Activated gamma-delta T cell (primary cell): ENCODE data around the gene OTOA.
"Not testable (repeated sequence)": the region's sequence is repeated elsewhere in the genome, so short reads cannot be mapped to it uniquely, and the experiment has no call there.

Experiments
- DNase-seq: peaks from one replicate; lab custom pipeline; 2025; lab: John Stamatoyannopoulos, UW

The OTOA gene

GRCh38 chr16:21674456-21674855 is 10.7 kb downstream of the OTOA start:
- DNase-seq = not testable (repeated sequence)

DNA sequence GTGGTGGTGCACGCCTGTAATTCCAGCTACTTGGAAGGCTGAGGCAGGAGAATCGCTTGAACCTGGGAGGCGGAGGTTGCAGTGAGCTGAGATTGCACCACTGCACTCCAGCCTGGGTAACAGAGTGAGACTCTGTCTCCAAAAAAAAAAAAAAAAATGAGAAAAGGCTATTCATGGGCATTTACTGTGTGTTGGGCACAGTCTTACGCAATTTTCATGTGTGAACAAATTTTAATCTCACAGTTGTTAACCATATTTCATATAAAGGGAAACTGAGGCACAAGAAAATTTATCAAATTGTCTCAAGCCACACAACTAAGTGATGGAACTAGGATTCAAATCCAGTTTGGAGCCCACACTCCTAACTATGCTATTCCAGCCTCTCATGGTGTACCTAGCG is 16.9 kb downstream of the OTOA start:
- not testable (repeated sequence) for DNase-seq

DNA sequence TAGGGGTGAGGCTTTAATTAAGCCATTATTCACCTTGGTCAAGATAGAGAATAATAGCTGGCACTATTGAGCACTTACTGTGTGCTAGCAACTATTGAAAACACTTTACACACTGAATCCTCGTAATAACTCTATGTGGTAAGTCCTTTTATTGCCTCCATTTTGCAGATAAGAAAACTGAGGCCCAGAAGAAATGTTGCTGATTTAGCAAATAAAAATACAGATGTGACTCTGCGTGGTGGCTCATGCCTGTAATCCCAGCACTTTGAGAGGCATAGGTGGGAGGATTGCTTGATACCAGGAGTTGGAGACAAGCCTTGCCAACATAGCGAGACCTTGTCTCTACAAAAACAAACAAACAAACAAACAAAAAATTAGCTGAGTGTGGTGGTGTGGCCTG is 19.4 kb downstream of the OTOA start:
- DNase-seq = no peak

GRCh38 chr16:21684199-21684598 is 20.4 kb downstream of the OTOA start:
- DNase-seq = no peak

DNA sequence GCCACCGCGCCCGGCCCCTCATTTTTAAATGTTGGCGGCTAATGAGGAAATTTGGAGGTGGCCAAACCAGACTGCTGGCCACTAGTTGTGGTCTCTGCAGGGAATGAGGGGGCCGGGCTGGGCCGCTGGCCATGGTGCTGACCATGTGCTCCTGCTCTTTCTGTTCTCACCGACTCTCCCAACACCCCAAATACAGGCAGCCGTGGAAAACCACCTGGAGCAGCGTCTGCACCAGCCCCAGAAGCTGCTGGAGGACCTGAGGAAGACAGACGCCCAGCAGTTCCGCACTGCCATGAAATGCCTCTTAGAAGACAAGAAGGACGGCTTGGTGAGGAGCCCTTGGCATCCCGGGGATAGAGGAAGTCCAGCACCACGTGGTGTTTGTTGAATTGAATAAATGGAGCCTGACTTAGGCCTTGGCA is 21.3 kb downstream of the OTOA start:
- no peak for DNase-seq

DNA sequence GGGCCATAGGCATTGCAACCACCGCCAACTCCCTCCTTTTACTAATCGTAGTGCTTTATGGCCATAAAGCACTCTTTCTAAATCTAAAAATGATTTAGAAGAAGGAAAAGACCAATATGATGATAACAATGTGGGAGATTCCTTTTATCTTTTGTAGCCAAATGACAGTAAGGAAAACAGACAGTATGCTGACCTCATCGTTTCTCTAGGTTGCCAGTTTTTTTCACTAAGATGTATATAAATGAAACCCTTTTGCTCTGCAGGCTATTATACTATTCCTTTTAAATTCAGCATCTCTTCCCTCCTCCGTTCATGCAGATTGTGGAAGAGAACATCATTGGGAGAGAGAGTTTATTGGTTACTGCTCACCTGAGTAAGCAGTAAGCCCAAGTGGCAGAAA is 25.3 kb downstream of the OTOA start:
- no peak for DNase-seq

GRCh38 chr16:21690967-21691366 is 27.2 kb downstream of the OTOA start:
- DNase-seq = not testable (repeated sequence)

DNA sequence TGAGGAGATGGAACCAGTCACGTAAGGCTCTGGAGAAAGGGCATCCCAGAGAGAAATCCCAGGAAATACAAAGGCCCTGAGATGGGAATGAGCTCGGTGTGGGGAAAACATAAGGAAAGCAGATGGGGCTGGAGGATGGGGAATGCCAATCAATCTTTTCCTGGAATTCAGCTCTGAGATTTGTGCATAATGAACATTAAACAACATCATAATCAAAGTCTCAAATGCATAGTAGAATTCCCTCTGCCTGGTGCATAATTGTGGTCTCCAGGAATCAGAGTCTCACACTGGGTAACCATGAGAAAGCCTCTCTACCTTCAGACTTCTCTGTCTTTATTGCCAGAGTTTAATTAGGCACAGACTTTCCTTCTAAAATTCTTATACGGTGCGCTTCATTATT is 30.8 kb downstream of the OTOA start:
- DNase-seq = no peak

DNA sequence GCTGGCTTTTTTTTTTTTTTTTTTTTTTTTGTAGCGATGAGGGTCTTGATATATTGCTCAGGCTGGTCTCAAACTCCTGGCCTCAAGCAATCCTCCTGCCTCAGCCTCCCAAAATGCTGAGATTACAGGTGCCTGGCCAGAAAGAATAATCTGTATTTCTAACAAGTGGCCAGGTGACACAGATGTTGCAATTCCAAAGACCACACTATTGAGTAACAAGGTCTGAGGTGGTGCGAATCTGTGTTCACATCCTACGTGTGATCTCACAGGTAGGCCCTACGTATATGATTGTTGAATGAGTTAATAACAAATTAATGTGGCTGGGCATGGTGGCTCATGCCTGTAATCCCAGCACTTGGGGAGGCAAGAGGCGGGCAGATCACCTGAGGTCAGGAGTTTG is 33.3 kb downstream of the OTOA start:
- no peak for DNase-seq

- DNase-seq = no peak
Measured at GRCh38 chr16:21698169-21699032, 34.6 kb downstream of the OTOA start.

- DNase-seq = no peak
Measured at GRCh38 chr16:21701271-21701670, 37.5 kb downstream of the OTOA start.

DNA sequence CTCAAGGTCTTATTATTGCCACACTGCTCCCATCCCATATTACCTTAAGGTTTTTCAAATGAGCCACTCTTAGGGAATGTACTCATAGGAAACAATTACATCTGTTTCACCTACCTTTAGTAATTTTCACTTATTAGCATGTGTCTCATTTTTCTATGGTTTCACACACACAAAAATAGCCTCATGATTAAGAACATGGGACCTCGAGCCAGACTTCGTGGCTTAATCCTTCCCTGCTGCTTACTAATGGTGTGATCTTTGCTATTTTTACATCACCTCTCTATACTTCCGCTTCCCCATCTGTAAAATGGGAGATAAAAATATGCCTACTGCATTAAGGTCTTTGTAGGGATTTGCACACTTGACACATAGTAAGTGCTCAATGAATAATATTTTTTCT is 38.5 kb downstream of the OTOA start:
- DNase-seq = no peak

DNA sequence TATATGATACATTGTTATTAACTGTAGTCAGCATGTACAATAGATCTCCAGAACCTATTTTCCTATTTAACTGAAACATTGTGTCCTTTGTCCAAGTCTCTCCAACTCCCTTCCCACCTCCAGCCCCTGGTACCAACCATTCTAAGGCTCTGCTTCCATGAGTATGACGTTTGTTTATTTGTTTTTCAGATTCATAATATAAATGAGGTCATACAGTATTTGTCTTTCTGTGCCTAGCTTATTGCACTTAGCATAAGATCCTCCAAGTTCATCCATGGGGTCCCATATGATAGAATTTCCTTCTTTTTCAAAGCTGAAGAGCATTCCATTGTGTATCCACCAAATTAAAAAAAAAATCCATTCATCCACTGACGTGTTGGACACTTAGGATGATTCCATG is 39.4 kb downstream of the OTOA start:
- DNase-seq = no peak

DNA sequence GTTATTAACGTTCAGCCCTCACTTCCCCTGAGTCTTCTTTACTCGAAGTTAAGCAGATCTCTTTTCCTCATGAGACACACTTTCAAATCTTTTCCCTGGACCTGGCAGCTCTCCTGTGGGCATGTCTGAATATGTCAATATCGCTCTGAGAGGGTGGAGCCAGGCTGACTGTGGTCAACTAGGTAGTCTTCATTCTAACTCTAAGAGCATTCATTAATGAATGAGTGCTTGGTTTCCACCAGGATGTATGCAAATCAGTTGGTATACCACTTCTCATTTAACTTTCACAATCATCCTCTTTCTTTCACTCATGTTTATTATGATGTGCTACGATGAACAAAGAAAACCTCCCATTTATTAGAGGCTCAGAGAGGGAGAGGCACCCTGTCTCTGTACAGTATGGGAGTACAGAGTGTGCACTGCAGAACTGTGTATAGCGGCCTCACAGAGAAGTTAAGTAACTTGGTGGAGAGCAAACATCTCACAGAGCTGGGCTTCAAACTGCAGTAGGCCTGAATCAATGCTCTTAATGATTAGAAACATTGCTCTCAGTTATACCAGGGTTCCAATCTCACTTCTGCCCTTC is 39.9 kb downstream of the OTOA start:
- no peak for DNase-seq

- DNase-seq = no peak
Measured at GRCh38 chr16:21704266-21704665, 40.5 kb downstream of the OTOA start.

GRCh38 chr16:21704733-21705132 is 41.0 kb downstream of the OTOA start:
- DNase-seq = no peak

DNA sequence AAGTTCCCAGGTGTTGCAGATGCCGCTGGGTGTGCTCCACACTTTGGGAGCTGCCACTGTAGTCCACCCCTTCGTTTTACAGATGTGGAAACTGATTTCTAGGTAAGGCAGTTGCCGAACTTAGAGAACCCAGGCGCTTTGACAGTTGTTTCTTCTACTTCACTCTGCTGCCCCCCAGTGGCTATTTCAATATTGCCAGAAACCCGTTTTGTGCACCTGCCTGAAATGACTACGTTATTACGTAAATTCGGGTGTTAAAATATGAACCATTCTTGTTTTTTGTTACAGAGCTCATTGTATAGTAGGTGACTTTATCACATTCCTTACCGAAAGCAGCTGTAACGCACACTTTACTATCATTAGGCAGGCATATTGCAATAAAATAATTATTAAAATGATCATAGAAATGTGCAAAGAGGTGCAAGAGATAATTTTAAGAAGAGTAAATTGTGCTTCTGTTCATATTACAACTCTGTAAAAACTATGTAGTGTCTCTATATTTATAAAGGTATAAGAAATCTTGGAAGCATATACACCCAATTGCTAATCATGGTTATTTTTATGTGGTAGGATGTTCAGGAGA is 44.9 kb downstream of the OTOA start:
- no peak for DNase-seq

GRCh38 chr16:21710938-21711337 is 47.2 kb downstream of the OTOA start:
- no peak for DNase-seq

- DNase-seq = no peak
Measured at GRCh38 chr16:21713549-21714368, 50.0 kb downstream of the OTOA start.

GRCh38 chr16:21714369-21714618 is 50.5 kb downstream of the OTOA start:
- DNase-seq = not testable (repeated sequence)

- DNase-seq = no peak
Measured at GRCh38 chr16:21717608-21718007, 53.8 kb downstream of the OTOA start.

- DNase-seq = no peak
Measured at GRCh38 chr16:21719283-21719682, 55.5 kb downstream of the OTOA start.

GRCh38 chr16:21720533-21720932 is 56.8 kb downstream of the OTOA start:
- no peak for DNase-seq
